GM12878 (cell line): ENCODE measurements around the gene ZCCHC9. TPM values are rescaled to one million over a fixed set of nuclear protein-coding genes. Genes with fewer than 3 reads are reported as not detected.

Source experiments
- ATAC-seq: fragments of 200-7000 bp; cut with Tn5 transposase; 3 replicates; pipeline ENCODE4 v1.9.1; 2020; ENCODE audit warnings: mild to moderate bottlenecking, moderate library complexity
- BruUV-seq: library from RNA; stranded (reverse); fragments of 400-500 nt; replicated peaks from 2 replicates; lab custom pipeline; 2021; lab: Mats Ljungman, UMichigan
- CTCF ChIA-PET: fragments of 300-600 bp; sonication (Branson Sonifier 250); formaldehyde crosslinking; extraction: SDS; loops from one replicate; lab custom pipeline; 2021; ENCODE audit warnings: inconsistent platforms; lab: Yijun Ruan, JAX
- POLR2A ChIA-PET: fragments of 350-600 bp; formaldehyde crosslinking; extraction: SDS; loops from one replicate; lab custom pipeline; 2021; ENCODE audit warnings: inconsistent platforms; lab: Charles Lee
- RAD21 ChIA-PET: fragments of 300-600 bp; sonication (Branson Sonifier 250); formaldehyde crosslinking; loops from one replicate; lab custom pipeline; 2023; ENCODE audit warnings: antibody characterized with exemption; ENCODE audit not compliant: unreplicated experiment; lab: Charles Lee
- SMC1A ChIA-PET: fragments of 300-600 bp; sonication (Branson Sonifier 250); formaldehyde crosslinking; loops from one replicate; lab custom pipeline; 2023; ENCODE audit not compliant: unreplicated experiment, uncharacterized antibody; lab: Charles Lee
- DNase-seq: peaks from one replicate; pipeline ENCODE4 v3.0.0-alpha.2; 2011; ENCODE audit warnings: low read depth, low spot score
- FAIRE-seq: peaks from 3 replicates; lab custom pipeline; 2011; peaks lifted over from hg19 to GRCh38; lab: Jason Lieb, UNC
- H2AFZ ChIP-seq: 2 replicates; pipeline ENCODE4 v1.6.0; 2011; ENCODE audit warnings: low read depth, low read length, control low read depth; ENCODE audit not compliant: control insufficient read depth
- H3K27ac ChIP-seq: 2 replicates; pipeline ENCODE4 v1.5.1; 2011; ENCODE audit warnings: control low read depth; ENCODE audit not compliant: control insufficient read depth, insufficient read depth
- H3K27me3 ChIP-seq, 2 experiments: replicated peaks in 1 of 2; 2 replicates each; pipeline versions ENCODE4 v1.6.0 to v1.6.1; 2011; ENCODE audit warnings: low read length in 1 of 2; ENCODE audit not compliant: control insufficient read depth in 2 of 2, insufficient read depth in 2 of 2
- H3K36me3 ChIP-seq, 2 experiments: 2 replicates each; pipeline ENCODE4 v1.5.1; 2011; ENCODE audit warnings: low read length in 1 of 2; ENCODE audit not compliant: control insufficient read depth in 2 of 2, insufficient read depth in 2 of 2
- H3K4me1 ChIP-seq: 2 replicates; pipeline ENCODE4 v1.6.1; 2011; ENCODE audit warnings: mild to moderate bottlenecking, low read length, moderate library complexity, mixed read lengths; ENCODE audit not compliant: control insufficient read depth, insufficient read depth
- H3K4me2 ChIP-seq: 2 replicates; pipeline ENCODE4 v1.6.0; 2011; ENCODE audit warnings: control low read depth; ENCODE audit not compliant: control insufficient read depth, insufficient read depth
- H3K4me3 ChIP-seq: fragments of 200-600 bp; sonication (generic); 2 replicates; pipeline ENCODE4 v1.5.1; 2016
- H3K79me2 ChIP-seq: 2 replicates; pipeline ENCODE4 v1.6.0; 2011; ENCODE audit warnings: low read length; ENCODE audit not compliant: control insufficient read depth, insufficient read depth
- H3K9ac ChIP-seq: 2 replicates; pipeline ENCODE4 v1.8.0; 2011; ENCODE audit warnings: low read length, control low read depth, mixed read lengths; ENCODE audit not compliant: control insufficient read depth, insufficient read depth
- H3K9me3 ChIP-seq: replicated peaks from 3 replicates; pipeline ENCODE4 v1.5.1; 2011; ENCODE audit warnings: mild to moderate bottlenecking, low read length; ENCODE audit not compliant: control insufficient read depth, insufficient read depth
- H4K20me1 ChIP-seq: 2 replicates; pipeline ENCODE4 v1.6.0; 2011; ENCODE audit not compliant: control insufficient read depth, insufficient read depth
- IRF4 ChIP-seq: IDR thresholded peaks from 2 replicates; pipeline ENCODE4 v1.6.1; 2011; ENCODE audit warnings: low read depth, low read length
- WGBS: methylation state at CpG from one replicate; pipeline ENCODE4 v1.1.6; 2016; ENCODE audit warnings: low lambda C conversion rate; ENCODE audit not compliant: insufficient replicate concordance, insufficient coverage; ENCODE audit errors: missing lambda C conversion rate; 5-methylcytosine and 5-hydroxymethylcytosine counted together
- in situ Hi-C: fragments of 300-500 bp; cut with MboI; formaldehyde crosslinking; loops from 9 replicates; pipeline ENCODE4 v1.14.3; 2018; ENCODE audit warnings: mixed read lengths
- intact Hi-C: fragments of 100-400 bp; cut with micrococcal nuclease; formaldehyde crosslinking; loops from one replicate; pipeline ENCODE4 v1.14.2; 2022; ENCODE audit not compliant: unreplicated experiment
- polyA plus RNA-seq, 11 experiments: library from polyadenylated mRNA; depleted of rRNA in 4 of 11; unstranded in 6 of 11; stranded (reverse) in 5 of 11; fragments of >200 nt; fragmentation: Nextera tagmentation in 4 of 11; fragmentation: Illumina TruSeq in 1 of 11; extraction: Ambion mirVana in 4 of 11; extraction: Trizol in 1 of 11; gene quantifications; 1 replicate in 1 of 11; 2 replicates in 10 of 11; pipeline versions ENCODE4 v1.2.1 to v1.2.3, GENCODE V29; 2011 to 2016; ENCODE audit warnings: inconsistent platforms in 2 of 11, missing spikeins in 2 of 11, low read depth in 1 of 11
- total RNA-seq, 4 experiments: library from RNA; depleted of rRNA in 3 of 4; stranded (reverse); fragments of >200 nt in 3 of 4; fragmentation: Illumina TruSeq in 1 of 4; extraction: Trizol in 1 of 4; gene quantifications; 2 replicates each; pipeline versions ENCODE4 v1.2.1 to v1.2.3, GENCODE V29; 2013 to 2021
- TF ChIP-seq, protein P1 (sequence below): IDR thresholded peaks from 2 replicates; pipeline ENCODE4 v1.6.1; 2012; ENCODE audit warnings: low read length, inconsistent platforms
- TF ChIP-seq, protein P2 (sequence below): fragments of 450-650 bp; IDR thresholded peaks from 2 replicates; pipeline ENCODE4 v1.6.1; 2014; ENCODE audit warnings: mild to moderate bottlenecking

ZCCHC9 gene
- total and polyA plus RNA-seq, 10 of the 15 experiments (the other 5 are each of a cell fraction or from before 2014, with no cell fraction given), result 22.0 to 57.7 (median 34.5) TPM

DNA sequence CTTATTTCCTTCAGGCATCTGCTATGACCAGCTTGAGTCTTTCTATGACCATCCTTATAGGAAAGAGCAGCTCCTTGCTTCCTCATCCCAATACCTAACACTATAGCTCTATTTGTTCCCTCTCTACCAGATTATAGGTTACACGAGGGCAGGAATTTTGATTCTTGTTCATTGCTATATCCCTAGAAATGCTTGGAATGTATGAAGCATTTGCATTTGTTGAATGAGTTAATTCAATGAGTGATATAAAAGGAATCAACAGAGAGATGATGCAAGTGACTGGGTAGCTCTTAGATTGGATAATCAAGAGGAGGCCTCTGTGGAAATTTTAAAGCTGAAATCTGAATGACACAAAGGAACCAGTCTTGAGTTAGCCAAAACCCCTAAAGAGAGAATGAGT is 13.9 kb downstream of the ZCCHC9 start:
- H3K27me3 ChIP-seq, result no peaks in the 10 kb centered on the region
- no TSS peak for BruUV-seq

More for the DNA sequence above, 13.9 kb downstream of the ZCCHC9 start:
- Histone ChIP-seq H3K36me3 (no peaks in the 10 kb centered on the region; a peak in 1 of 4 replicates), H3K9ac (no peak overlapping the region), H3K9me3 (no peaks in the 10 kb centered on the region), H2AFZ (no peak overlapping the region), H3K4me1 (no peaks in the 10 kb centered on the region), H3K27ac (no peak overlapping the region), H3K79me2 (no peaks in the 10 kb centered on the region), H4K20me1 (no peaks in the 10 kb centered on the region), H3K4me2 (no peak overlapping the region), H3K4me3 (no peak overlapping the region)
- DNase-seq, result no peak
- ChIA-PET CTCF (interaction anchor here (1.9 to 4.6 kb wide), 2 partner anchors 13 to 16 kb away, joined by 6 to 16 read pairs; partner anchors contain the start of gene ZCCHC9), POLR2A (no interaction called here), RAD21 (no interaction called here), SMC1A (interaction anchor here (0.7 to 1.9 kb wide), 2 partner anchors 16 to 133 kb away, joined by 3 to 6 read pairs; no protein-coding TSS in a partner anchor)
- in situ Hi-C loops (no loop called here), intact Hi-C loops (no loop called here)
- no peak for ATAC-seq
- TF ChIP-seq, protein P1, sequence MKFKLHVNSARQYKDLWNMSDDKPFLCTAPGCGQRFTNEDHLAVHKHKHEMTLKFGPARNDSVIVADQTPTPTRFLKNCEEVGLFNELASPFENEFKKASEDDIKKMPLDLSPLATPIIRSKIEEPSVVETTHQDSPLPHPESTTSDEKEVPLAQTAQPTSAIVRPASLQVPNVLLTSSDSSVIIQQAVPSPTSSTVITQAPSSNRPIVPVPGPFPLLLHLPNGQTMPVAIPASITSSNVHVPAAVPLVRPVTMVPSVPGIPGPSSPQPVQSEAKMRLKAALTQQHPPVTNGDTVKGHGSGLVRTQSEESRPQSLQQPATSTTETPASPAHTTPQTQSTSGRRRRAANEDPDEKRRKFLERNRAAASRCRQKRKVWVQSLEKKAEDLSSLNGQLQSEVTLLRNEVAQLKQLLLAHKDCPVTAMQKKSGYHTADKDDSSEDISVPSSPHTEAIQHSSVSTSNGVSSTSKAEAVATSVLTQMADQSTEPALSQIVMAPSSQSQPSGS, result no peak
- no peak for TF ChIP-seq IRF4
- TF ChIP-seq, protein P2, sequence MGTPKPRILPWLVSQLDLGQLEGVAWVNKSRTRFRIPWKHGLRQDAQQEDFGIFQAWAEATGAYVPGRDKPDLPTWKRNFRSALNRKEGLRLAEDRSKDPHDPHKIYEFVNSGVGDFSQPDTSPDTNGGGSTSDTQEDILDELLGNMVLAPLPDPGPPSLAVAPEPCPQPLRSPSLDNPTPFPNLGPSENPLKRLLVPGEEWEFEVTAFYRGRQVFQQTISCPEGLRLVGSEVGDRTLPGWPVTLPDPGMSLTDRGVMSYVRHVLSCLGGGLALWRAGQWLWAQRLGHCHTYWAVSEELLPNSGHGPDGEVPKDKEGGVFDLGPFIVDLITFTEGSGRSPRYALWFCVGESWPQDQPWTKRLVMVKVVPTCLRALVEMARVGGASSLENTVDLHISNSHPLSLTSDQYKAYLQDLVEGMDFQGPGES, result no peak
- WGBS, result 79% methylated on average over 1 of the region's 1 CpG
- no peak for FAIRE-seq
